B cell (primary cell): ENCODE measurements around the gene PEX16. TPM values are rescaled to one million over a fixed set of nuclear protein-coding genes. Genes with fewer than 3 reads are reported as not detected.
A peak's percentile ranks its signal among the peaks of the same experiment; 100 is the strongest.

Source experiments
- ATAC-seq: fragments of 200-7000 bp; cut with Tn5 transposase; one replicate; pipeline ENCODE4 v1.10.0; 2021; ENCODE audit warnings: low read depth, mild to moderate bottlenecking, moderate number of reproducible peaks, moderate library complexity
- CTCF ChIA-PET: fragments of 350-600 bp; sonication (Branson Sonifier 250); formaldehyde crosslinking; loops from one replicate; lab custom pipeline; 2021; ENCODE audit warnings: antibody characterized with exemption, inconsistent platforms; lab: Charles Lee
- POLR2A ChIA-PET: fragments of 350-600 bp; sonication (Branson Sonifier 250); formaldehyde crosslinking; loops from one replicate; lab custom pipeline; 2021; ENCODE audit warnings: antibody characterized with exemption; lab: Charles Lee
- DNase-seq: peaks from one replicate; pipeline ENCODE4 v3.0.0; 2013
- H2AFZ ChIP-seq: 2 replicates; pipeline ENCODE4 v1.6.1; 2012; ENCODE audit warnings: mild to moderate bottlenecking, low read depth, low read length; ENCODE audit not compliant: insufficient read depth, poor library complexity, severe bottlenecking
- H3K27ac ChIP-seq, 2 donors: 1 replicate in 1 of 2; 2 replicates in 1 of 2; pipeline ENCODE4 v1.5.1; 2012 to 2013; ENCODE audit warnings: low read length in 2 of 2, mild to moderate bottlenecking in 2 of 2, moderate library complexity in 1 of 2
- H3K27me3 ChIP-seq, 4 experiments: fragments of 200-600 bp in 1 of 4; sonication (generic) in 1 of 4; replicated peaks in 1 of 4; 1 replicate in 2 of 4; 2 replicates in 2 of 4; pipeline versions ENCODE4 v1.6.1 to v1.7.0; 2013 to 2016; ENCODE audit warnings: low read length in 3 of 4, mild to moderate bottlenecking in 2 of 4, mixed read lengths in 1 of 4, moderate library complexity in 1 of 4; ENCODE audit not compliant: insufficient read depth in 4 of 4, control insufficient read depth in 3 of 4; ENCODE audit errors: control extremely low read depth in 1 of 4
- H3K36me3 ChIP-seq, 2 experiments: replicated peaks in 1 of 2; 1 replicate in 1 of 2; 2 replicates in 1 of 2; pipeline versions ENCODE4 v1.6.1 to v1.7.1; 2013; ENCODE audit warnings: low read length in 1 of 2; ENCODE audit not compliant: insufficient read depth in 2 of 2, control insufficient read depth in 1 of 2; ENCODE audit errors: control extremely low read depth in 1 of 2, extremely low read depth in 1 of 2
- H3K4me1 ChIP-seq, 2 donors: fragments of 200-600 bp in 1 of 2; sonication (generic) in 1 of 2; 1 replicate in 1 of 2; 2 replicates in 1 of 2; pipeline versions ENCODE4 v1.5.1 to v1.6.1; 2013 to 2017; ENCODE audit warnings: low read length in 2 of 2; ENCODE audit not compliant: control insufficient read depth in 2 of 2, insufficient read depth in 2 of 2
- H3K4me2 ChIP-seq: replicated peaks from 2 replicates; pipeline ENCODE3; 2012; ENCODE audit warnings: mild to moderate bottlenecking, low read depth, low read length; ENCODE audit not compliant: poor library complexity, severe bottlenecking
- H3K4me3 ChIP-seq, 5 experiments: fragments of 200-600 bp in 1 of 5; sonication (generic) in 1 of 5; 1 replicate in 3 of 5; 2 replicates in 2 of 5; pipeline versions ENCODE4 v1.5.1 to v1.7.0; 2011 to 2016; ENCODE audit warnings: low read length in 4 of 5, mild to moderate bottlenecking in 4 of 5, low read depth in 2 of 5, control low read depth in 1 of 5, moderate library complexity in 1 of 5; ENCODE audit not compliant: insufficient read depth in 1 of 5; ENCODE audit errors: control extremely low read depth in 1 of 5, extremely low read depth in 1 of 5
- H3K79me2 ChIP-seq: fragments of 200-600 bp; sonication (generic); one replicate; pipeline ENCODE4 v1.6.0; 2016; ENCODE audit warnings: low read length; ENCODE audit not compliant: control insufficient read depth, insufficient read depth
- H3K9ac ChIP-seq: fragments of 200-600 bp; sonication (generic); 2 replicates; pipeline ENCODE4 v1.6.1; 2017; ENCODE audit warnings: mild to moderate bottlenecking, low read length, moderate library complexity
- H3K9me3 ChIP-seq, 3 donors: one replicate each; pipeline versions ENCODE4 v1.6.1 to v1.7.1; 2013; ENCODE audit warnings: low read length in 2 of 3; ENCODE audit not compliant: control insufficient read depth in 2 of 3, insufficient read depth in 1 of 3; ENCODE audit errors: control extremely low read depth in 1 of 3
- H4K20me1 ChIP-seq: 2 replicates; pipeline ENCODE4 v1.6.0; 2012; ENCODE audit warnings: mild to moderate bottlenecking, low read length; ENCODE audit not compliant: insufficient read depth, control insufficient read depth, poor library complexity, severe bottlenecking
- H3K27ac Mint-ChIP-seq: one replicate; pipeline ENCODE4 v1.8.0; 2021; ENCODE audit warnings: mixed read lengths
- H3K27me3 Mint-ChIP-seq: one replicate; pipeline ENCODE4 v1.8.0; 2021; ENCODE audit warnings: mixed read lengths
- H3K4me1 Mint-ChIP-seq: one replicate; pipeline ENCODE4 v1.8.0; 2021; ENCODE audit warnings: mixed read lengths
- H3K4me3 Mint-ChIP-seq: one replicate; pipeline ENCODE4 v1.8.0; 2021; ENCODE audit warnings: mixed read lengths
- H3K9me3 Mint-ChIP-seq: one replicate; pipeline ENCODE4 v1.8.0; 2022; ENCODE audit warnings: mixed read lengths; ENCODE audit not compliant: insufficient read depth
- CTCF ChIP-seq: fragments of 200-600 bp; IDR thresholded peaks from one replicate; pipeline ENCODE4 v1.8.0; 2022; ENCODE audit warnings: antibody characterized with exemption, mild to moderate bottlenecking
- EZH2 ChIP-seq: IDR thresholded peaks from 2 replicates; pipeline ENCODE4 v1.6.1; 2012; ENCODE audit warnings: borderline replicate concordance, low read depth, mild to moderate bottlenecking, moderate library complexity, low read length; ENCODE audit not compliant: insufficient read depth, poor library complexity, severe bottlenecking
- WGBS: methylation state at CpG from one replicate; pipeline ENCODE4 v1.1.5; 2013; ENCODE audit warnings: missing lambda C conversion rate; ENCODE audit not compliant: insufficient coverage; 5-methylcytosine and 5-hydroxymethylcytosine counted together
- intact Hi-C: fragments of 100-400 bp; cut with micrococcal nuclease; formaldehyde crosslinking; loops from one replicate; pipeline ENCODE4 v1.10.0; 2022
- polyA plus RNA-seq: library from polyadenylated mRNA; depleted of rRNA; stranded (reverse); fragments of >200 nt; gene quantifications from 2 replicates; pipeline ENCODE4 v1.2.3, GENCODE V29; 2012
- total RNA-seq, 2 donors: library from RNA; stranded (reverse); fragments of 120-200 nt in 1 of 2; gene quantifications; 1 replicate in 1 of 2; 2 replicates in 1 of 2; pipeline versions ENCODE4 v1.2.3 to v1.2.4, GENCODE V29; 2013 to 2022

PEX16 gene
- total and polyA plus RNA-seq, 2 donors (not counting 1 experiment from before 2014, with no cell fraction given): 89.4 to 107 TPM

- H2AFZ ChIP-seq: peak overlapping the region; percentile 73
Measured at GRCh38 chr11:45899086-45899447, 18.6 kb downstream of the PEX16 start.

More at GRCh38 chr11:45899086-45899447, 18.6 kb downstream of the PEX16 start:
- H3K36me3 ChIP-seq: no peaks in the 10 kb centered on the region
- peaks cover 0 to 12% (median 0%) of the 10 kb centered on the region in 3 donors for H3K9me3 ChIP-seq
- peak overlapping the region; percentile 93 for H3K4me2 ChIP-seq
- ChIA-PET CTCF (interaction anchor here (1.2 to 3.3 kb wide), 4 partner anchors 19 to 108 kb away, joined by 3 to 12 read pairs (median 4); partner anchors contain the start of gene PEX16), POLR2A (interaction anchor here (0.6 to 1.2 kb wide), 2 partner anchors 31 to 957 kb away, joined by 3 to 4 read pairs; no protein-coding TSS in a partner anchor)
- no peak for DNase-seq
- 13% methylated on average over 3 of the region's 3 CpGs for WGBS
- Mint-ChIP-seq H3K27me3 (peaks cover 28% of the 10 kb centered on the region), H3K4me3 (peak overlapping the region; percentile 81), H3K4me1 (peaks cover 12% of the 10 kb centered on the region), H3K9me3 (no peaks in the 10 kb centered on the region), H3K27ac (no peak overlapping the region)
- peak overlapping the region; percentile 66 for H3K9ac ChIP-seq
- no peak overlapping the region for H3K27ac ChIP-seq
- peaks cover 0 to 47% (median 21%) of the 10 kb centered on the region in 4 experiments for H3K27me3 ChIP-seq
- H3K79me2 ChIP-seq: no peaks in the 10 kb centered on the region
- peak overlapping the region in 4 of 5 experiments; percentile 37 to 59 (median 50) for H3K4me3 ChIP-seq
- no peak for ATAC-seq
- peaks cover 12 to 17% of the 10 kb centered on the region in 2 donors for H3K4me1 ChIP-seq
- intact Hi-C loops: loop anchor here (1.0 kb wide), 4 partner anchors 14 to 52 kb away; partner anchors contain the start of genes CRY2 and MAPK8IP1
- H4K20me1 ChIP-seq: no peaks in the 10 kb centered on the region
- TF ChIP-seq EZH2 (no peak), CTCF (no peak)
